Stomach (tissue), 4 donors: ENCODE results near the gene MAP2K4.

Experiments
- CTCF ChIP-seq, 7 experiments: fragments of 450-650 bp in 4 of 7; fragments of 200-600 bp in 3 of 7; sonication (generic) in 3 of 7; IDR thresholded peaks; one replicate each; pipeline ENCODE4 v1.5.1; 2016 to 2019; ENCODE audit warnings: antibody characterized with exemption in 7 of 7, control low read depth in 2 of 7, mild to moderate bottlenecking in 1 of 7
- EP300 ChIP-seq: sonication (generic); formaldehyde crosslinking; IDR thresholded peaks from one replicate; pipeline ENCODE4 v1.6.1; 2017; ENCODE audit warnings: antibody characterized with exemption
- POLR2A ChIP-seq, 4 donors: fragments of 450-650 bp; IDR thresholded peaks; one replicate each; pipeline ENCODE4 v1.6.1; 2016; ENCODE audit warnings: antibody characterized with exemption in 4 of 4, control low read depth in 2 of 4, mild to moderate bottlenecking in 1 of 4, moderate library complexity in 1 of 4

- TF ChIP-seq EP300, result no peak
- no peak for TF ChIP-seq CTCF (IDR thresholded peaks at IDR 0.05)
- TF ChIP-seq POLR2A (IDR thresholded peaks at IDR 0.05), result no peak
Observed at GRCh38 chr17:11980813-11981212, 39.9 kb upstream of the MAP2K4 start.
